Neural progenitor cell (in vitro differentiated cells): ENCODE data around the gene DSCAML1. TPM values are rescaled to one million over a fixed set of nuclear protein-coding genes. Genes with fewer than 3 reads are reported as not detected.
A peak's percentile ranks its signal among the peaks of the same experiment; 100 is the strongest.

ENCODE experiments used
- DNase-seq: peaks from one replicate; pipeline ENCODE4 v3.0.0-alpha.2; 2016; ENCODE audit warnings: low spot score
- H2AFZ ChIP-seq: fragments of 200-600 bp; sonication (generic); replicated peaks from 2 replicates; pipeline ENCODE4 v1.6.1; 2016; ENCODE audit warnings: antibody characterized with exemption
- H3F3A ChIP-seq: fragments of 200-600 bp; sonication (generic); 2 replicates; pipeline ENCODE4 v1.6.1; 2016; ENCODE audit warnings: antibody characterized with exemption, low read depth
- H3K27ac ChIP-seq: fragments of 200-600 bp; sonication (generic); 2 replicates; pipeline ENCODE4 v1.5.1; 2016; ENCODE audit warnings: mild to moderate bottlenecking
- H3K27me3 ChIP-seq: fragments of 200-600 bp; sonication (generic); 2 replicates; pipeline ENCODE4 v1.6.1; 2016; ENCODE audit warnings: mild to moderate bottlenecking, moderate library complexity
- H3K36me3 ChIP-seq: fragments of 200-600 bp; sonication (generic); 2 replicates; pipeline ENCODE4 v1.5.1; 2016
- H3K4me1 ChIP-seq: fragments of 200-600 bp; sonication (generic); 2 replicates; pipeline ENCODE4 v1.6.1; 2016; ENCODE audit warnings: mixed run types
- H3K4me2 ChIP-seq: fragments of 200-600 bp; sonication (generic); 2 replicates; pipeline ENCODE4 v1.6.1; 2016
- H3K4me3 ChIP-seq: fragments of 200-600 bp; sonication (generic); 2 replicates; pipeline ENCODE4 v1.5.1; 2016
- H3K79me2 ChIP-seq: fragments of 200-600 bp; sonication (generic); 2 replicates; pipeline ENCODE4 v1.6.1; 2016; ENCODE audit warnings: low read depth
- H3K9ac ChIP-seq: fragments of 200-600 bp; sonication (generic); 2 replicates; pipeline ENCODE4 v1.6.1; 2016
- H3K9me3 ChIP-seq: fragments of 200-600 bp; sonication (generic); 2 replicates; pipeline ENCODE4 v1.5.1; 2016; ENCODE audit warnings: low read depth
- H4K20me1 ChIP-seq: fragments of 200-600 bp; sonication (generic); 2 replicates; pipeline ENCODE4 v1.6.1; 2016; ENCODE audit warnings: low read depth
- H3K27ac Mint-ChIP-seq: 3 replicates; pipeline ENCODE4 v1.8.0; 2021; ENCODE audit warnings: mixed read lengths
- H3K27me3 Mint-ChIP-seq: 2 replicates; pipeline ENCODE4 v1.8.0; 2022; ENCODE audit warnings: low read depth, mild to moderate bottlenecking, inconsistent platforms, moderate library complexity, mixed read lengths; ENCODE audit not compliant: insufficient read depth
- H3K36me3 Mint-ChIP-seq: 3 replicates; pipeline ENCODE4 v1.8.0; 2021; ENCODE audit warnings: mixed read lengths
- H3K4me1 Mint-ChIP-seq: 3 replicates; pipeline ENCODE4 v1.8.0; 2021; ENCODE audit warnings: mixed read lengths
- H3K4me3 Mint-ChIP-seq: 3 replicates; pipeline ENCODE4 v1.8.0; 2021; ENCODE audit warnings: mild to moderate bottlenecking, moderate library complexity, mixed read lengths
- H3K9me3 Mint-ChIP-seq: 3 replicates; pipeline ENCODE4 v1.8.0; 2020; ENCODE audit warnings: mixed read lengths
- EZH2 ChIP-seq: fragments of 200-600 bp; sonication (generic); IDR thresholded peaks from 2 replicates; pipeline ENCODE4 v1.6.1; 2017; ENCODE audit warnings: antibody characterized with exemption, mild to moderate bottlenecking, moderate library complexity
- EZH2phosphoT487 ChIP-seq: fragments of 200-600 bp; sonication (generic); IDR thresholded peaks from 2 replicates; pipeline ENCODE4 v1.6.1; 2017; ENCODE audit warnings: antibody characterized with exemption
- total RNA-seq: library from RNA; depleted of rRNA; stranded (reverse); fragments of >200 nt; gene quantifications from 2 replicates; pipeline ENCODE4 v1.2.3, GENCODE V29; 2015; ENCODE audit warnings: low replicate concordance
- TF ChIP-seq, protein P1 (sequence below): fragments of 200-600 bp; sonication (generic); IDR thresholded peaks from 2 replicates; pipeline ENCODE4 v1.5.1; 2017; ENCODE audit warnings: antibody characterized with exemption, mild to moderate bottlenecking

DSCAML1 gene
- total RNA-seq, 1 donor from 2014 or later, result 0.06 TPM

GRCh38 chr11:117466966-117467365, 330.1 kb downstream of the DSCAML1 start:
- TF ChIP-seq EZH2 (no peak), EZH2phosphoT487 (no peak)
- TF ChIP-seq, protein P1, sequence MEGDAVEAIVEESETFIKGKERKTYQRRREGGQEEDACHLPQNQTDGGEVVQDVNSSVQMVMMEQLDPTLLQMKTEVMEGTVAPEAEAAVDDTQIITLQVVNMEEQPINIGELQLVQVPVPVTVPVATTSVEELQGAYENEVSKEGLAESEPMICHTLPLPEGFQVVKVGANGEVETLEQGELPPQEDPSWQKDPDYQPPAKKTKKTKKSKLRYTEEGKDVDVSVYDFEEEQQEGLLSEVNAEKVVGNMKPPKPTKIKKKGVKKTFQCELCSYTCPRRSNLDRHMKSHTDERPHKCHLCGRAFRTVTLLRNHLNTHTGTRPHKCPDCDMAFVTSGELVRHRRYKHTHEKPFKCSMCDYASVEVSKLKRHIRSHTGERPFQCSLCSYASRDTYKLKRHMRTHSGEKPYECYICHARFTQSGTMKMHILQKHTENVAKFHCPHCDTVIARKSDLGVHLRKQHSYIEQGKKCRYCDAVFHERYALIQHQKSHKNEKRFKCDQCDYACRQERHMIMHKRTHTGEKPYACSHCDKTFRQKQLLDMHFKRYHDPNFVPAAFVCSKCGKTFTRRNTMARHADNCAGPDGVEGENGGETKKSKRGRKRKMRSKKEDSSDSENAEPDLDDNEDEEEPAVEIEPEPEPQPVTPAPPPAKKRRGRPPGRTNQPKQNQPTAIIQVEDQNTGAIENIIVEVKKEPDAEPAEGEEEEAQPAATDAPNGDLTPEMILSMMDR, result no peak
- H3K27ac Mint-ChIP-seq, result no peak overlapping the region
- H3K9me3 Mint-ChIP-seq, result no peaks in the 10 kb centered on the region
- H3K4me1 Mint-ChIP-seq, result peaks cover 17% of the 10 kb centered on the region
- no peak overlapping the region for H3K9ac ChIP-seq
- no peaks in the 10 kb centered on the region for H3K36me3 Mint-ChIP-seq
- H3K27ac ChIP-seq, result no peak overlapping the region
- H3K4me3 Mint-ChIP-seq, result no peak overlapping the region
- no peak overlapping the region for H2AFZ ChIP-seq
- no peak overlapping the region for H3K4me2 ChIP-seq
- H3K4me3 ChIP-seq, result no peak overlapping the region
- H3K79me2 ChIP-seq, result no peaks in the 10 kb centered on the region
- DNase-seq, result no peak
- H3K36me3 ChIP-seq, result no peaks in the 10 kb centered on the region
- H3K9me3 ChIP-seq, result no peaks in the 10 kb centered on the region
- no peaks in the 10 kb centered on the region for H3F3A ChIP-seq
- H4K20me1 ChIP-seq, result no peaks in the 10 kb centered on the region
- peaks cover 9% of the 10 kb centered on the region for H3K27me3 Mint-ChIP-seq
- no peaks in the 10 kb centered on the region for H3K4me1 ChIP-seq
- no peaks in the 10 kb centered on the region for H3K27me3 ChIP-seq

DNA sequence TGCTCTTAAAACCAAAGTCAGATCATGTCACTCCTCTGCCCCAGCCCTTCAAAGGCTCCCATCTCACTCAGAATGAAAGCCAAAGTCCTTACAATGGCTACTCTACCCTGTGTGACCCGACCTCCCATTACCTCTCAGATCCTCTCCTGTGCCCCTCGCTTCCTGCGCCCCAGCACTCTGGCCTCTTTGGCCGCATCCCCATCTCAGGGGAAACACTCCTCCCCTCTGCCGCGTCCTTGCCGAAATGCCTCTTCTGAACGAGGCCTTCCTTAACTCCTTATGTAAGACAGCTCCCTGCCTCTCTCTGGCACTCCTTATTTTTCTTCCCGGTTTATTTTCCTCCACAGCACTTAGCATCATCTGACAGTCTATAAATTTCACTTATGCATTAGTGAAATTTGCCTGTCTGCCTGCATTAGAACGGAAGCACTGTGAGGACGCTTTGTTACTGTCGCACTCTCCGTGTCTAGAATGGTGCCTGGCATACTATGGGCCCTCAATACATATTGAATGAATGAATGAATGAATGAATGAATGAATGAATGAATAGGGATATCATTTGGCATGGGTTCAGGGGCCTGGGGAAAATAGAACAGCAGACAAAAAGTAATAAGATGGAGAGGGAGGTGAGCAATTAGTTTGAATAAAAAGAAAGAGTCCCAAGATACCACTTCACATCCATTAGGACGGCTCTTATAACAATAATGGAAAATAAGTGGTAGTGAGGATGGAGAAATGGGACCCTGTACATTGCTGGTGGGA, 331.6 kb downstream of the DSCAML1 start:
- no peak overlapping the region for H3K27ac ChIP-seq
- no peak overlapping the region for H3K4me2 ChIP-seq
- Mint-ChIP-seq H3K27ac (peak overlapping the region; percentile 1), H3K27me3 (peaks cover 8% of the 10 kb centered on the region), H3K4me3 (no peak overlapping the region), H3K4me1 (peaks cover 17% of the 10 kb centered on the region), H3K36me3 (no peaks in the 10 kb centered on the region), H3K9me3 (no peaks in the 10 kb centered on the region)
- no peaks in the 10 kb centered on the region for H4K20me1 ChIP-seq
- no peaks in the 10 kb centered on the region for H3K36me3 ChIP-seq
- H3K79me2 ChIP-seq, result no peaks in the 10 kb centered on the region
- no peak for DNase-seq
- no peaks in the 10 kb centered on the region for H3K9me3 ChIP-seq
- H3K4me1 ChIP-seq, result no peaks in the 10 kb centered on the region
- no peaks in the 10 kb centered on the region for H3K27me3 ChIP-seq
- no peaks in the 10 kb centered on the region for H3F3A ChIP-seq
- H2AFZ ChIP-seq, result no peak overlapping the region
- no peak overlapping the region for H3K4me3 ChIP-seq
- no peak for TF ChIP-seq EZH2
- TF ChIP-seq EZH2phosphoT487, result no peak
- TF ChIP-seq, protein P1, result no peak
- no peak overlapping the region for H3K9ac ChIP-seq

- no peaks in the 10 kb centered on the region for H3K9me3 Mint-ChIP-seq
- no peak overlapping the region for H3K4me2 ChIP-seq
- DNase-seq, result no peak
- no peaks in the 10 kb centered on the region for H3K9me3 ChIP-seq
- no peak overlapping the region for H3K4me3 Mint-ChIP-seq
- H2AFZ ChIP-seq, result no peak overlapping the region
- H3K27me3 Mint-ChIP-seq, result peaks cover 11% of the 10 kb centered on the region
- no peaks in the 10 kb centered on the region for H3K27me3 ChIP-seq
- no peak overlapping the region for H3K27ac ChIP-seq
- H3K36me3 ChIP-seq, result no peaks in the 10 kb centered on the region
- H3K4me1 ChIP-seq, result no peaks in the 10 kb centered on the region
- H3K79me2 ChIP-seq, result no peaks in the 10 kb centered on the region
- no peaks in the 10 kb centered on the region for H3K36me3 Mint-ChIP-seq
- H3K27ac Mint-ChIP-seq, result no peak overlapping the region
- no peak for TF ChIP-seq EZH2
- TF ChIP-seq EZH2phosphoT487, result no peak
- TF ChIP-seq, protein P1, result no peak
- H3K4me1 Mint-ChIP-seq, result peaks cover 23% of the 10 kb centered on the region
- H4K20me1 ChIP-seq, result no peaks in the 10 kb centered on the region
- no peak overlapping the region for H3K9ac ChIP-seq
- H3K4me3 ChIP-seq, result no peak overlapping the region
- no peaks in the 10 kb centered on the region for H3F3A ChIP-seq
Observed at GRCh38 chr11:117464778-117465177, 332.2 kb downstream of the DSCAML1 start.
